IMR-90 (cell line): Measurements from ENCODE around the gene RWDD1. TPM values are rescaled to one million over a fixed set of nuclear protein-coding genes. Genes with fewer than 3 reads are reported as not detected.
A peak's percentile ranks its signal among the peaks of the same experiment; 100 is the strongest.

ENCODE experiments used
- ATAC-seq: fragments of 200-7000 bp; cut with Tn5 transposase; 2 replicates; pipeline ENCODE4 v1.9.1; 2020; ENCODE audit warnings: low read depth, mild to moderate bottlenecking, moderate library complexity
- BruUV-seq: library from RNA; stranded (reverse); fragments of 400-500 nt; replicated peaks from 2 replicates; lab custom pipeline; 2021; lab: Mats Ljungman, UMichigan
- CTCF ChIA-PET: fragments of 300-600 bp; formaldehyde crosslinking; extraction: SDS; loops from one replicate; lab custom pipeline; 2021; ENCODE audit warnings: antibody characterized with exemption; lab: Yijun Ruan, JAX
- POLR2A ChIA-PET: fragments of 300-600 bp; sonication (Branson Sonifier 250); formaldehyde crosslinking; loops from one replicate; lab custom pipeline; 2022; ENCODE audit warnings: antibody characterized with exemption; ENCODE audit not compliant: unreplicated experiment; lab: Charles Lee
- DNase-seq: peaks from one replicate; pipeline ENCODE4 v3.0.0; 2013
- H2AFZ ChIP-seq: replicated peaks from 2 replicates; pipeline ENCODE3; 2013; ENCODE audit warnings: low read length, mild to moderate bottlenecking; ENCODE audit not compliant: poor library complexity
- H2AK5ac ChIP-seq: 2 replicates; pipeline ENCODE4 v1.6.1; 2013; ENCODE audit warnings: low read depth, low read length, inconsistent platforms
- H2AK9ac ChIP-seq: replicated peaks from 2 replicates; pipeline ENCODE3; 2013; ENCODE audit warnings: mild to moderate bottlenecking, low read depth, low read length, moderate library complexity; ENCODE audit not compliant: poor library complexity
- H2BK120ac ChIP-seq: 2 replicates; pipeline ENCODE4 v1.6.1; 2013; ENCODE audit warnings: low read depth, low read length, inconsistent platforms
- H2BK15ac ChIP-seq: 3 replicates; pipeline ENCODE4 v1.6.1; 2013; ENCODE audit warnings: low read depth, low read length, inconsistent platforms
- H2BK20ac ChIP-seq: 2 replicates; pipeline ENCODE4 v1.6.1; 2013; ENCODE audit warnings: low read depth, mild to moderate bottlenecking, inconsistent platforms, low read length, moderate library complexity
- H2BK5ac ChIP-seq: 2 replicates; pipeline ENCODE4 v1.6.1; 2013; ENCODE audit warnings: mild to moderate bottlenecking, low read depth, low read length, inconsistent platforms; ENCODE audit not compliant: poor library complexity, severe bottlenecking
- H3K14ac ChIP-seq: replicated peaks from 2 replicates; pipeline ENCODE4 v1.6.1; 2013; ENCODE audit warnings: low read depth, low read length, inconsistent platforms
- H3K18ac ChIP-seq: 2 replicates; pipeline ENCODE4 v1.6.1; 2013; ENCODE audit warnings: low read depth, low read length, control low read depth
- H3K23ac ChIP-seq: 2 replicates; pipeline ENCODE4 v1.6.1; 2013; ENCODE audit warnings: low read depth, low read length, inconsistent platforms
- H3K27ac ChIP-seq: 2 replicates; pipeline ENCODE4 v1.5.1; 2013; ENCODE audit warnings: mild to moderate bottlenecking, control low read depth, low read length; ENCODE audit not compliant: insufficient read depth
- H3K27me3 ChIP-seq: 2 replicates; pipeline ENCODE4 v1.6.1; 2013; ENCODE audit warnings: low read length; ENCODE audit not compliant: control insufficient read depth, insufficient read depth
- H3K36me3 ChIP-seq: 2 replicates; pipeline ENCODE4 v1.6.1; 2013; ENCODE audit warnings: low read length, mixed read lengths; ENCODE audit not compliant: control insufficient read depth, insufficient read depth
- H3K4ac ChIP-seq: 2 replicates; pipeline ENCODE4 v1.6.1; 2013; ENCODE audit warnings: low read depth, low read length, inconsistent platforms
- H3K4me1 ChIP-seq: 2 replicates; pipeline ENCODE4 v1.6.1; 2013; ENCODE audit warnings: low read length, mixed read lengths; ENCODE audit not compliant: control insufficient read depth, insufficient read depth
- H3K4me2 ChIP-seq: 2 replicates; pipeline ENCODE4 v1.6.1; 2013; ENCODE audit warnings: low read depth, mild to moderate bottlenecking, control low read depth, low read length, moderate library complexity
- H3K4me3 ChIP-seq: 2 replicates; pipeline ENCODE4 v1.5.1; 2013; ENCODE audit warnings: low read depth, mild to moderate bottlenecking, control low read depth, low read length, moderate library complexity; ENCODE audit not compliant: insufficient read depth
- H3K56ac ChIP-seq: 2 replicates; pipeline ENCODE4 v1.6.1; 2013; ENCODE audit warnings: low read length, inconsistent platforms; ENCODE audit not compliant: insufficient read depth; ENCODE audit errors: extremely low read depth
- H3K79me1 ChIP-seq, 2 experiments: 2 replicates each; pipeline ENCODE4 v1.6.1; 2013; ENCODE audit warnings: low read length in 2 of 2, inconsistent platforms in 1 of 2, low read depth in 1 of 2
- H3K9ac ChIP-seq: 2 replicates; pipeline ENCODE4 v1.6.1; 2013; ENCODE audit warnings: low read depth, low read length, control low read depth
- H3K9me1 ChIP-seq: 2 replicates; pipeline ENCODE4 v1.6.1; 2013; ENCODE audit warnings: low read length, inconsistent platforms; ENCODE audit not compliant: insufficient read depth
- H3K9me3 ChIP-seq: 2 replicates; pipeline ENCODE4 v1.6.1; 2013; ENCODE audit warnings: low read length; ENCODE audit not compliant: control insufficient read depth, insufficient read depth
- H4K20me1 ChIP-seq: 2 replicates; pipeline ENCODE4 v1.6.1; 2013; ENCODE audit warnings: low read length, inconsistent platforms; ENCODE audit not compliant: insufficient read depth
- H4K5ac ChIP-seq: 2 replicates; pipeline ENCODE4 v1.6.1; 2013; ENCODE audit warnings: mild to moderate bottlenecking, low read depth, low read length, control low read depth
- H4K8ac ChIP-seq, 2 experiments: 2 replicates each; pipeline ENCODE4 v1.6.1; 2013; ENCODE audit warnings: low read depth in 2 of 2, low read length in 2 of 2, control low read depth in 1 of 2, inconsistent platforms in 1 of 2
- H4K91ac ChIP-seq: 2 replicates; pipeline ENCODE4 v1.6.1; 2013; ENCODE audit warnings: low read depth, low read length, inconsistent platforms; ENCODE audit not compliant: insufficient read depth
- CTCF ChIP-seq: conservative IDR thresholded peaks from 2 replicates; pipeline ENCODE4 v1.5.1; 2012; ENCODE audit warnings: mild to moderate bottlenecking, low read depth, low read length, improper control_type of control experiment
- FOS ChIP-seq: fragments of 150-350 bp; IDR thresholded peaks from 2 replicates; pipeline ENCODE4 v1.6.1; 2016; ENCODE audit warnings: low read depth, low read length
- RAD21 ChIP-seq: IDR thresholded peaks from 2 replicates; pipeline ENCODE4 v1.6.1; 2012; ENCODE audit warnings: low read length, improper control_type of control experiment
- SMC3 ChIP-seq: fragments of 150-350 bp; IDR thresholded peaks from 2 replicates; pipeline ENCODE4 v1.6.1; 2016; ENCODE audit warnings: low read depth, mild to moderate bottlenecking, antibody characterized with exemption, low read length, moderate library complexity
- WGBS, 2 experiments: methylation state at CpG; one replicate each; pipeline versions ENCODE4 v1.1.5 to v1.1.7; 2013; ENCODE audit warnings: missing lambda C conversion rate in 2 of 2; ENCODE audit not compliant: insufficient read length in 1 of 2; ENCODE audit errors: extremely low coverage in 2 of 2; 5-methylcytosine and 5-hydroxymethylcytosine counted together
- dilution Hi-C: fragments of 300-500 bp; cut with HindIII; formaldehyde crosslinking; loops from one replicate; pipeline ENCODE4 v1.14.3; 2018; ENCODE audit warnings: low sequenced_read_pairs; ENCODE audit not compliant: unreplicated experiment
- in situ Hi-C: fragments of 300-500 bp; cut with MboI; formaldehyde crosslinking; loops from 3 replicates; pipeline ENCODE4 v1.14.3; 2019; ENCODE audit warnings: low sequenced_read_pairs, inconsistent platforms, mixed read lengths
- intact Hi-C: fragments of 100-400 bp; cut with micrococcal nuclease; formaldehyde crosslinking; loops from 2 replicates; pipeline ENCODE4 v1.10.0; 2022
- polyA plus RNA-seq, 3 experiments: library from polyadenylated mRNA; depleted of rRNA; stranded (reverse); fragments of >200 nt; gene quantifications; 2 replicates each; pipeline ENCODE4 v1.2.3, GENCODE V29; 2012; ENCODE audit warnings: low replicate concordance in 1 of 3
- total RNA-seq: library from RNA; depleted of rRNA; stranded (reverse); fragments of >200 nt; gene quantifications from 2 replicates; pipeline ENCODE4 v1.2.3, GENCODE V29; 2012

The RWDD1 gene
- total and polyA plus RNA-seq, 2 of the 4 experiments (the other 2 are of a cell fraction), result 23.6 to 92.8 TPM

GRCh38 chr6:116531675-116532570, 39.4 kb upstream of the RWDD1 start:
- peaks cover 13% of the 10 kb centered on the region for H3K4me1 ChIP-seq
- peak overlapping the region; percentile 1 for H2BK5ac ChIP-seq
- DNase-seq (peak; percentile 82), ATAC-seq (peak; percentile 86)
- no peak overlapping the region for H3K18ac ChIP-seq
- in situ Hi-C loops (loop anchor here (10.0 kb wide), 2 partner anchors 237 to 267 kb away; no protein-coding TSS in a partner anchor), dilution Hi-C loops (no loop called here), intact Hi-C loops (loop anchor here (1.0 to 2.0 kb wide), 6 partner anchors 19 to 309 kb away; partner anchors contain the start of gene DSE)
- H3K27me3 ChIP-seq, result no peaks in the 10 kb centered on the region
- no peak overlapping the region for H3K56ac ChIP-seq
- TF ChIP-seq CTCF (peak; percentile 78), FOS (no peak), RAD21 (peak; percentile 74), SMC3 (peak; percentile 88)
- H3K4me2 ChIP-seq, result no peak overlapping the region
- BruUV-seq, result no TSS peak
- H3K14ac ChIP-seq, result no peak overlapping the region
- no peak overlapping the region for H4K8ac ChIP-seq
- peak overlapping the region; percentile 66; the same call in 1 of the 3 replicates for H2BK15ac ChIP-seq
- H3K4ac ChIP-seq, result no peak overlapping the region
- CTCF ChIA-PET, result interaction anchor here (0.6 to 2.1 kb wide), 7 partner anchors 9 to 308 kb away, joined by 3 to 12 read pairs (median 3); partner anchors contain the start of gene CALHM5
- H4K91ac ChIP-seq, result no peak overlapping the region
- no peak overlapping the region for H2AK9ac ChIP-seq
- H4K20me1 ChIP-seq, result no peaks in the 10 kb centered on the region
- H3K4me3 ChIP-seq, result no peak overlapping the region
- no peak overlapping the region for H3K23ac ChIP-seq
- H4K5ac ChIP-seq, result no peak overlapping the region
- H2AK5ac ChIP-seq, result no peak overlapping the region
- no peak overlapping the region for H3K9ac ChIP-seq
- no peak overlapping the region; the same call in 1 of the 2 replicates for H2BK20ac ChIP-seq
- 0 out of 4 replicates have a peak, but pooled peaks cover 0 to 3% of the 10 kb centered on the region in 2 experiments for H3K79me1 ChIP-seq
- no peaks in the 10 kb centered on the region for H3K36me3 ChIP-seq
- H3K27ac ChIP-seq, result no peak overlapping the region
- H2AFZ ChIP-seq, result no peak overlapping the region
- H2BK120ac ChIP-seq, result no peak overlapping the region
- no peaks in the 10 kb centered on the region for H3K9me3 ChIP-seq
- POLR2A ChIA-PET, result interaction anchor here (1.0 kb wide), 1 partner anchor 9 kb away, joined by 3 read pairs; no protein-coding TSS in a partner anchor
- peaks cover 15% of the 10 kb centered on the region for H3K9me1 ChIP-seq
- WGBS, 2 experiments, result 67% methylated on average over 3 of the region's 12 CpGs; no CpG with 5 or more reads in 1 of the 2 experiments
